Measurements from ENCODE around the gene NUP93. TPM values are rescaled to one million over a fixed set of nuclear protein-coding genes. Genes with fewer than 3 reads are reported as not detected.

Gene NUP93
- total RNA-seq, 1 experiment from 2014 or later = 60.2 TPM

GRCh38 chr16:56855946-56856345, 126.0 kb downstream of the NUP93 start:
- Mint-ChIP-seq H3K27me3 (ENCODE audit: insufficient read depth, unreplicated experiment) (no peaks in the 10 kb centered on the region), H3K36me3 (ENCODE audit: insufficient read depth, unreplicated experiment) (no peaks in the 10 kb centered on the region), H3K4me1 (ENCODE audit: insufficient read depth, unreplicated experiment) (peaks cover 2% of the 10 kb centered on the region), H3K27ac (ENCODE audit: low read depth, unreplicated experiment) (no peak overlapping the region), H3K9me3 (ENCODE audit: unreplicated experiment) (no peaks in the 10 kb centered on the region), H3K4me3 (ENCODE audit: unreplicated experiment) (no peak overlapping the region)
- ChIA-PET POLR2A (no interaction called here), CTCF (interaction anchor here (0.6 to 4.5 kb wide), 3 partner anchors 12 to 78 kb away, joined by 3 to 27 read pairs (median 3); no protein-coding TSS in a partner anchor)
- intact Hi-C loops (cut with micrococcal nuclease) = loop anchor here (5.0 kb wide), 1 partner anchor 64 kb away; no protein-coding TSS in a partner anchor
- TF ChIP-seq CTCF (IDR thresholded peaks at IDR 0.05; ENCODE audit: unreplicated experiment) = no peak
- no peak for DNase-seq (ENCODE audit: unreplicated experiment)
- BruUV-seq (replicated peaks) = no TSS peak

GRCh38 chr16:56856876-56857447, 127.0 kb downstream of the NUP93 start:
- Mint-ChIP-seq H3K36me3 (ENCODE audit: insufficient read depth, unreplicated experiment) (no peaks in the 10 kb centered on the region), H3K27me3 (ENCODE audit: insufficient read depth, unreplicated experiment) (no peaks in the 10 kb centered on the region), H3K4me3 (ENCODE audit: unreplicated experiment) (no peak overlapping the region), H3K27ac (ENCODE audit: low read depth, unreplicated experiment) (peak overlapping the region; percentile 30), H3K9me3 (ENCODE audit: unreplicated experiment) (no peaks in the 10 kb centered on the region), H3K4me1 (ENCODE audit: insufficient read depth, unreplicated experiment) (peaks cover 6% of the 10 kb centered on the region)
- DNase-seq (ENCODE audit: unreplicated experiment) = no peak
- ChIA-PET CTCF (interaction anchor here (0.6 to 4.5 kb wide), 4 partner anchors 11 to 196 kb away, joined by 3 to 27 read pairs (median 3); no protein-coding TSS in a partner anchor), POLR2A (no interaction called here)
- no TSS peak for BruUV-seq (replicated peaks)
- intact Hi-C loops (cut with micrococcal nuclease) = loop anchor here (5.0 kb wide), 1 partner anchor 65 kb away; no protein-coding TSS in a partner anchor
- TF ChIP-seq CTCF (IDR thresholded peaks at IDR 0.05; ENCODE audit: unreplicated experiment) = no peak

- no peak for DNase-seq (ENCODE audit: unreplicated experiment)
- BruUV-seq (replicated peaks) = no TSS peak
- H3K27me3 Mint-ChIP-seq (ENCODE audit: insufficient read depth, unreplicated experiment) = no peaks in the 10 kb centered on the region
- ChIA-PET CTCF (interaction anchor here (0.5 to 4.5 kb wide), 2 partner anchors 10 to 55 kb away, joined by 3 to 27 read pairs; no protein-coding TSS in a partner anchor), POLR2A (no interaction called here)
- H3K4me3 Mint-ChIP-seq (ENCODE audit: unreplicated experiment) = no peak overlapping the region
- H3K36me3 Mint-ChIP-seq (ENCODE audit: insufficient read depth, unreplicated experiment) = no peaks in the 10 kb centered on the region
- intact Hi-C loops (cut with micrococcal nuclease) = loop anchor here (5.0 kb wide), 1 partner anchor 66 kb away; no protein-coding TSS in a partner anchor
- H3K27ac Mint-ChIP-seq (ENCODE audit: low read depth, unreplicated experiment) = no peak overlapping the region
- H3K4me1 Mint-ChIP-seq (ENCODE audit: insufficient read depth, unreplicated experiment) = peaks cover 6% of the 10 kb centered on the region
- H3K9me3 Mint-ChIP-seq (ENCODE audit: unreplicated experiment) = no peaks in the 10 kb centered on the region
- TF ChIP-seq CTCF (IDR thresholded peaks at IDR 0.05; ENCODE audit: unreplicated experiment) = no peak
These were observed 128.4 kb downstream of the NUP93 start for GRCh38 chr16:56858374-56858773.

GRCh38 chr16:56859636-56860035, 129.7 kb downstream of the NUP93 start:
- Mint-ChIP-seq H3K4me3 (ENCODE audit: unreplicated experiment) (no peak overlapping the region), H3K9me3 (ENCODE audit: unreplicated experiment) (no peaks in the 10 kb centered on the region), H3K27ac (ENCODE audit: low read depth, unreplicated experiment) (no peak overlapping the region), H3K36me3 (ENCODE audit: insufficient read depth, unreplicated experiment) (no peaks in the 10 kb centered on the region), H3K27me3 (ENCODE audit: insufficient read depth, unreplicated experiment) (no peaks in the 10 kb centered on the region), H3K4me1 (ENCODE audit: insufficient read depth, unreplicated experiment) (peaks cover 6% of the 10 kb centered on the region)
- BruUV-seq (replicated peaks) = no TSS peak
- no peak for TF ChIP-seq CTCF (IDR thresholded peaks at IDR 0.05; ENCODE audit: unreplicated experiment)
- CTCF ChIA-PET = interaction anchor here (0.9 to 4.5 kb wide), 2 partner anchors 8 to 92 kb away, joined by 3 to 27 read pairs; no protein-coding TSS in a partner anchor
- no peak for DNase-seq (ENCODE audit: unreplicated experiment)
- intact Hi-C loops (cut with micrococcal nuclease) = loop anchor here (5.0 kb wide), 1 partner anchor 67 kb away; no protein-coding TSS in a partner anchor
- POLR2A ChIA-PET = interaction anchor here (1.1 kb wide), 1 partner anchor 13 kb away, joined by 3 read pairs; no protein-coding TSS in a partner anchor

All from MCF 10A (cell line).